Keratinocyte (primary cell): ENCODE results near the gene ZBTB18.

Source experiments
- CTCF ChIP-seq, 3 experiments: IDR thresholded peaks in 1 of 3; conservative IDR thresholded peaks in 1 of 3; optimal IDR thresholded peaks in 1 of 3; 2 replicates in 2 of 3; 3 replicates in 1 of 3; pipeline versions ENCODE3 to v1.5.1; 2011; ENCODE audit warnings: low read length in 3 of 3, mild to moderate bottlenecking in 3 of 3, moderate library complexity in 2 of 3, control low read depth in 1 of 3, inconsistent platforms in 1 of 3; ENCODE audit not compliant: insufficient read depth in 2 of 3; ENCODE audit errors: extremely low read depth in 1 of 3
- EZH2 ChIP-seq: IDR thresholded peaks from one replicate; pipeline ENCODE4 v1.6.1; 2012; ENCODE audit warnings: inconsistent platforms, mild to moderate bottlenecking, low read length, moderate library complexity

GRCh38 chr1:244095529-244095911 lies 44.4 kb downstream of the ZBTB18 start:
- no peak for TF ChIP-seq CTCF (optimal IDR thresholded peaks at IDR 0.05 in 1 of 3, IDR thresholded peaks at IDR 0.05 in 1 of 3, conservative IDR thresholded peaks at IDR 0.05 in 1 of 3; ENCODE audit: extremely low read depth in 1 of 3, insufficient read depth in 2 of 3, low read length in 3 of 3)
- TF ChIP-seq EZH2, result no peak
